ENCODE measurements around the gene ITGB2.
A peak's percentile ranks its signal among the peaks of the same experiment; 100 is the strongest.

Gene ITGB2

DNA sequence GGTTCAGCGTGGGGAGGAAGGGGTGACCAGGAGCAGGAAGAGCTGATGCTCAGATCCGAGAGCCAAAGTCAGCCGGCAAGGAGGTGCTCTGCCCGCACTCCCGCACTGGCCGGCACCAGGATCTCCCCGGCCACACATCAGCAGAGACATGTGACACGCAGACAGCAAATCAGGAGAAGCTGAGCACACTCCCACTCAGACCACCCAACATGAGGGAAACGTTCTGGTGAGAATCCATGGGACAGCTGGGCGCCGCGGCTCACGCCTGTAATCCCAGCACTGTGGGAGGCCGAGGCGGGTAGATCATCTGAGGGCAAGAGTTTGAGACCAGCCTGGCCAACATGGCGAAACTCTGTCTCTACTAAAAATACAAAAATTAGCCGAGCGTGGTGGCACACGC lies 28.6 kb downstream of the ITGB2 start:
- no peak overlapping the region for H3K4me3 ChIP-seq (replicated peaks; ENCODE audit: low read depth, low read length)
- TF ChIP-seq CTCF (IDR thresholded peaks at IDR 0.05; ENCODE audit: low read length, missing control alignments), result no peak
- DNase-seq (ENCODE audit: low read depth), result peak; percentile 28

- no peak for DNase-seq (ENCODE audit: low read depth)
- no peak for TF ChIP-seq CTCF (IDR thresholded peaks at IDR 0.05; ENCODE audit: low read length, missing control alignments)
- no peak overlapping the region for H3K4me3 ChIP-seq (replicated peaks; ENCODE audit: low read depth, low read length)
Measured at GRCh38 chr21:44891631-44892031, 29.1 kb downstream of the ITGB2 start.

DNA sequence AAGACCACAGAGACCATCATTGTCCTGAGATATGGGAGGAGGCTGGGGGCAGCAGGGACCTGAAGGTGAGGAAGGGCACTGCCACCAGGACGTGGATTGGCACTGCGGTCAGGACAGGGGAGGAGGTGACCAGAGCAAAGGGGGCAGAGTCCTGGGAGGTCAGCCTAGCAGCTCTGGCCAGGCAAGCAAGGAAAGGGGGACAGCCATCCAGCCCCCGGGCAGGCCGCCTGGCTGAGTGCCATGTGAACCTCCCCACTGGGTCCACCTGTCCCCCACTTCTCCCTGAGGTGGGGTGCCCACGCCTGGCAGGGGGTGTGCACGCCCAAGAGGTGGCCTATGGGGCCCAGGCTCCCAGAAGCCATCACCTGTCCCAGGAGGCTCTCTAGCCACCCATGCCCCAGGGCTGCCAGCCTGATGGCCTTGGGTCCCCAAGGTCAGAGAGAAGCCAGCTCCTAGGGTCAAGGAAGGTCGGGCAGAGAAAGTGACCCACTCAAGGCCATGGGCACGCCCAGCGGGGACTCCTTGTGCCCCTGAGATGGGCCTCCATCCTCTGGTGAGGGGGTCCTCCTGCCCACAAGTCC lies 29.6 kb downstream of the ITGB2 start:
- TF ChIP-seq CTCF (IDR thresholded peaks at IDR 0.05; ENCODE audit: low read length, missing control alignments), result no peak
- DNase-seq (ENCODE audit: low read depth), result no peak
- H3K4me3 ChIP-seq (replicated peaks; ENCODE audit: low read depth, low read length), result no peak overlapping the region

GRCh38 chr21:44890338-44890931 lies 30.3 kb downstream of the ITGB2 start:
- H3K4me3 ChIP-seq (replicated peaks; ENCODE audit: low read depth, low read length), result no peak overlapping the region
- no peak for TF ChIP-seq CTCF (IDR thresholded peaks at IDR 0.05; ENCODE audit: low read length, missing control alignments)
- DNase-seq (ENCODE audit: low read depth), result no peak

DNA sequence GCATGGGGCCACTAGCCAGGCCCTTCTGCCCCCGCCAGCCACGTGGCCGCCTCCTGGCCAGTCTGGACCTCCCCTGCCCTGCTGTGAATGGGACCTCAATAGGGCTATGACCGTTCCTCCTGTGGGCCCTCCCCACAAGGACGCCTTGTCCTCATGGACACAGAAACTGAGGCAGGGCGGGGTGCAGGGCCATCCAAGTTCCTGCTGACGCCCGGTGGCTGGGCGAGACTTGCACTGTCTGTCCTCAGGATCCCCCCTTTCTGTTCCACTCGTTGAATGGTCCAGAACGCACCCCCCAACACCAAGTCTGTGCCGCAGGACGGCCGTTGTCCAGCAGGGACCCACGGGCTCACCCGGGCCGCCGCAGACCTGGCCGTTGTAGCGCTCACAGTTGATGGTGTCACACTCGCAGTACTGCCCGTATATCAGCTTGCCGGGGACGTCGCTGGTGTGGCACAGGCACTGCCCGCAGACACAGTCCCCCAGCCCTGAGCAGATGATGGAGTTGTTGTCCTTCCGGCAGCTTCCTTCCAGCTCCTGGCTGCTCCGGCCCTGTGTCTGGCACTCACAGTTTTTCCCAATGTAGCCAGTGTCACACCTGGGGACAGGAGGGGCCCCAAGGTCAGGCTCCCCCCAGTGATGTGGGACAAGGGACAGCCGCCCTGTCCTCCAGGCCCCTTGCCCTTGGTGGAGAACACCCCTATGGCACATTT lies 30.9 kb downstream of the ITGB2 start:
- no peak for TF ChIP-seq CTCF (IDR thresholded peaks at IDR 0.05; ENCODE audit: low read length, missing control alignments)
- no peak for DNase-seq (ENCODE audit: low read depth)
- no peak overlapping the region for H3K4me3 ChIP-seq (replicated peaks; ENCODE audit: low read depth, low read length)

DNA sequence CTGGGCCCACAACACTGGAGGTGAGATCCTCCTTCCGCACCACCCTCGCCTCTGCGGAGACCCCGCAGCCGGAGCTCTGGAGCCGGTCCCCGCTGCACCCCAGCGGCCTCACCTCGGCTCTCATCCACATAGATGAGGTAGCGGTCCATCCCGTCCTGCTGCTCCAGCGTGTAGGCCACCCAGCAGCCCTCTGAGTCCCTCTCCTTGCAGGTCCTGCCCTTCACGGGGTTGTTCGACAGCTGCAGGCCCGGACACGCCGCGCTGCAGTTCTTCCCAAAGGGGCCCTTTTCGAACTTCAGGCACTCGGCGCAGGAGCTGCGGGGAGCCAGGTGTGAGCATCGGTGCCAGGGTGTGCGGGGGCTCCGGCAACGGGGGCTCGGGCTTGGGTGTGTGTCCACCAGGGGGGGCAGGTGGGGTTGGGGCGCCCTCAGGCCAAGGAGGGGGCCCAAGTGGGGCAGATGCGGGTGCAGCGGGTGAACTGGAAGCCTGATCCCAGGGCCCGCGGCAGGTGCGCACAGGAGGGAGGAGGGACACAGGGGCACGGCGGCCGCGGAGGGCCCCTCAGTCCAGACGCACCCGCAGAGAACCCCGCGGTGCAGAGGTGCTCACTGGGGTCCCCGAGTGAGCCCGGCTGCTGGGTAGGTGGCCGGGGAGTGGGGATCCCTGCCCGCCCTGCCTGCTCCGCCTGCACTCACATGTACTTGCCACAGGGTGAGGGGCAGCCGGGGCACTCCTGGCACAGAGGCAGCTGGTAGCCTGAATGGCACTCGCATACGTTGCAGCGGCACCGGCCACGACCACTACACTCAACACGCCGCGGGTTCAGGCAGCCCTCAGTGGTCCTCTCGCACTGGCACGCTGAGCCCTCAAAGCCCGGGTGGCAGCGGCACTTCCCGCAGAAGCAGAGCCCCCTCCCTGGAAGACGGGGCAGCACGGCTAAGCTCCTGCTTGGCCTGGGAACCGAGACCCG lies 31.8 kb downstream of the ITGB2 start:
- no peak for TF ChIP-seq CTCF (IDR thresholded peaks at IDR 0.05; ENCODE audit: low read length, missing control alignments)
- DNase-seq (ENCODE audit: low read depth), result no peak
- no peak overlapping the region for H3K4me3 ChIP-seq (replicated peaks; ENCODE audit: low read depth, low read length)
